Stimulated activated CD4-positive, alpha-beta T cell treated with anti-CD3 and anti-CD28 coated beads, Interleukin-2, amount 100 ng/mL, for 4 hours (primary cell): ENCODE measurements around the gene CRACDL.

Experiments used
- DNase-seq: peaks from one replicate; pipeline ENCODE4 v3.0.0-alpha.2; 2020; ENCODE audit warnings: low read depth

The CRACDL gene

DNA sequence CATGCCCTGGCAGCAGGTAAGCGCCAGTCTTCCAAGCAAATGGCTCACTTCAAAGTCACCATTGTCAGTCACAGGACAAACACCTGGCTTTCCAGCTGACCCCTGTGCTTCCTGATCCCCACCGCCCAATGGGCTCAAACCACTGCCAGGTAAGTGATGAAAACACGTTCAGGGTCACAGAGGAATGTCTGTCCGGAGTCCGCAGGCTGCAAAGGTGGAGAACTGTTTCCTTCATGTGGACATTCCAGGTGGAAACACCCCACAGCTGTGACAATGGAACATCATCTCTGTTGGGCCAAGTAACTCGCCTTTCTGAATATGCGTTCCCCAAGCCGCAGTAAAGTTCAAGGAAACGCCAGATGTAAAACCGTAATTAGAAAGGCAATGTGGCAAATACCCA is 86.0 kb downstream of the CRACDL start:
- DNase-seq = no peak

DNA sequence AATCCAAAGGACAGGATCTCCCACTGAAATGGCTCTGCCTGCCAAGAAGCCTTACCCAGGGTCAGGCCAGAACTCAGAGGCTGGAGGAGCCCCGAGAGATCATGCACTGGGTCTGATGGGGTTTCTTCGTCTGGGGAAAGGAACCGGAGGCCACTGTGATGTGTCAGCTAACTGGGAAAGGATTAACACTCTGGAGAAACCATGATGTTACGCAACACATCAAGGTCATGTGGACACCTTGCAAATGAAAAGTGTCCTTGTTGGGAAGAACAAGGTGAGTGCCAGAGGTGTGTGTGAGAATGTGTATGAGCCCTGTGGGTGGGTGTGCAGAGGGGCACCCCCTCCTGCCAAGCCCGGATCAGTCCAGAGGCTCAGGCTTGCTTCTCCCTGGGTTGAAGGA is 86.9 kb downstream of the CRACDL start:
- DNase-seq = no peak

DNA sequence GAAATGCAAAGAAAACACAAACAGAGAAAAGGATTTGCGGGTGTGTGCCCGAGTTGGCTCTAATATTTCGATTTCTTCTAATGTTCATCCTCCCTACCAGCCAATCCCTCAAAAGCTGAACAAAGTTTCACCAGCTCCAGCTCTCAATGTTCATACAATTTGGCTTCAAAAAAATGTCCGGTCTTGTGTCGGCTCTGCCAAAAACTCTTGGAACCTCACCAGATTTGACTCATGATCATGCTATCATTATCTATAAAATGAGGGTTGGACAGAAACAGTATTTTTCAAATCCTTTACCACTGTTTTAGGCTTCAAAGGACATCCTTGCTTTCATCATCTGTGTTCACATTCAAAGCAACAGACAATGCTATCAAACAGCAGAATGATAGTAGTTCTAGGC is 88.2 kb downstream of the CRACDL start:
- no peak for DNase-seq

DNA sequence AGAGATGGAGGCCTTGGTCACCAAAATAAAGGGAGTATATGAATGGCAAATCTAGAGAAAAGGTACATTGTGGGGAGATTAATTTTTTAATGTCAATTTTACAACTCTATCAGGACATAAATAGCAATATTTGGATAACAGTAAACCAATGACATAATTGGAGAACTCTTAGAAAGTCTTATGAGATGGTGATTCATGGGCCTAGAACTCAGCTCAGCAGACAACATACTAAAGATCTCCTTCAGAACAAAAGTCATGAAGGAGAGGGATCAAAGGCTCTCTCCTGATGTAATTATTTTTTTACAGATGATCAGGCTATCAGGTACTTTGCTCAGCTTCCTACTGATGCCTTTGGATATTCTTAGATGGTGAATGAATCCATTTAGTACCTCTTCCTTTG is 90.0 kb downstream of the CRACDL start:
- no peak for DNase-seq

DNA sequence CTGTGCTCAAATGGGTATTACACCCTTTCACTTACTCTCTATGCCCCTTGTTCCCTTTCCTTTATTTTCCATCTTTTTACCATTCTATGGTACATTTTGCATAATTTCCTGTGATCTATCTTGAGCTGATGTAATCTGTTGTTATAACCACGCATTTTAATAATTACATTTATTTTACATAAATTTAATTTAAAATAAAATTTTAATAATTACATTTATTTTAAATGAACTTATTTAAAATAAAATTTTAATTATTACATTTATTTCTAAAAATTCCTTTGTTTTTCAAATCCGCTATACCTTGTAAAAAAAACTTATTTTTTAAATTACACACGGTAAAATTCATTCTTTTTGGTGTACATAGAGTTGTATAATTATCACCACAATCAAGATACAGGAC is 93.9 kb downstream of the CRACDL start:
- no peak for DNase-seq

DNA sequence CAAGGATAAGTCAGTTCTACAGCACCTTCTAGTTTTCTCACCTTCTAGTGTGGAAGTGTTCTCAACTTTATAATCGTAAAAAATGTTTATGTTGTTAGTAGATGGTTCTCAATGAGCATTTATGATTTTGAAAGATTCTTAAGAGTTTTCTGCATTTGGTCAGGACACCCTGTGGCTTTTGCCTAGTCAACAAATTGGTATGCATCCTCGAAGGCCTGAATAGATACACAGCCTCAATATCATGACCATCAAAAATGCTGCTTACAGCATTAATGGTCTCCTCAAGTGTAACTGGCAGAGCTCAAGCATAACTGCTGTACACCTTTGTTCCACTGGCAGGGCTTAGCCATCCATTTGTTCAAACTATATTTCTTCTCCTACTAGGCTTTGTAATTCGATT is 96.7 kb downstream of the CRACDL start:
- DNase-seq = no peak

DNA sequence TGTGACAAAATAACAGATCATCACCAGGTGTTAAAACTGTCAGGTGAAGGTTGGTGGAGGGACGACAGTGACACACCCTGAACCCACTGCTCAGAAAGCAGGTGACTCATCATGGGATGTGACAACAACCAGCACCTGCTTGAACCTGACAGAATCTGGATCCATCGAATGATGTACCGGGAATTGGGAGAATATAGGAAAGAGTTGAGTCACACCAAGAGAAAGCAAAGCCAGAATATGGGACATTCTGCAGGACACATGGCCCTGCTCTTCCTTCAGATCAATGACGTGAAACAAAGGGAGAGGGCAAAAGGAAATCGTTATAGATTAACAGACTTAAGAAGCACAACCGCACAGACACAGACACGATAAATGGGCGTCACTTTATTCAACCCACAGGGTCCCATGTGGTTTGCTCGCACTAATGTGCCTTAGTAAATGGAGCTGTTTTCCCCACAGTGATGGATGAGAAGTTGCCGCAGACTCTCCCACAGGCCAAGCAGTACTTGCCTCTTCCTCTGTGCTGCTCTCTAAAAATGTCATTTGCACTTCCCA is 100.1 kb downstream of the CRACDL start:
- peak; percentile 26 for DNase-seq

DNA sequence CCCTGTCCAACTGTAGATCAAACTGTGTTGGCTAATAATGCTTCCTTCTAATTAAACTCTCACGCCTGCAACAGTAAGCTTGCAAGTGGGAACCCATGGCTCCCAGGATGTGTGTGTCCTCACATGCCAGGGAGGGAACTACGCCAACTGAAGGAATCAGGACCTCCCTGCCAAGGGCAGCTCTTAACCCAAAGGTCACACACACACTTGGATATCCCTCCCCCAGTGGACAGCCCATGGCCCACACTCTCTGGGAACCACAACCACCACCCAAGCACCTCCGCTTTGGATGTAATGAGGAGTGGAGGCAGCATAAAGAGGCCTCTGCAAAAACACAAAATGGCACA is 102.1 kb downstream of the CRACDL start:
- no peak for DNase-seq

DNA sequence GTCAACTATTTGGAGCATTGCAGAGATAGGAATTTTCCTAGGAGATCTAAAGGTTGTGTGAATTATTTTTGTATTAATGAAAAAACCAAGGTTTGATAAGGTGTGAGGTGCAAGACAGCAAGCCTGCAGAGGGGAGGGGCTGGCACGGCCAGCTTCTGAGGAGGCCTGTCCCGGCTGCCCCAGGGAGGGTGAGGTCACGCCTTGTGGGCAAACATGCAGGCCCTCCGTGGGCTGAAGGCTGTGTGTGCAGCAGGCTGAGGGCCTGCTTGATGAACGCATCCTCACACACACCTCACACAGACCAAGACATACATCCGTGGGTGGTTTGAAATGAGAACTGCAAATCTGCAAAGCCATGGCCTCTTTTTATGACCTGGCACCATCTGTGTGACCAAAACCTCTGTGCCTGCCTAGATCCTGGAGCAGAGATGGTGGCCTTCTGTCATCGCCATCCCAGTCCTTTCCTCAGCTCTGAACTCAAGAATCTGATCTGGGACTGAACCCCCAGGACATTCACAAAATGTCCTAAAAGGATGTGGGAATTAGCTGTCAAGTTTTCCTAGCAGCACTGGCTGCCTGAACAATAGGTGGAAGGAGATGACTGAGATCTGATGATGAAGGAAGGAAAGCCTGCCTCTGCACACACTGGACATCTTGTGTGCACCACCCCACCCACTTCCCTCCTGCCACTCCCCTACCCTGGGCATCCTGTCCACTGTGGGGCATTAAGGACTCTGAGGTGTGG is 102.7 kb downstream of the CRACDL start:
- DNase-seq = no peak

DNA sequence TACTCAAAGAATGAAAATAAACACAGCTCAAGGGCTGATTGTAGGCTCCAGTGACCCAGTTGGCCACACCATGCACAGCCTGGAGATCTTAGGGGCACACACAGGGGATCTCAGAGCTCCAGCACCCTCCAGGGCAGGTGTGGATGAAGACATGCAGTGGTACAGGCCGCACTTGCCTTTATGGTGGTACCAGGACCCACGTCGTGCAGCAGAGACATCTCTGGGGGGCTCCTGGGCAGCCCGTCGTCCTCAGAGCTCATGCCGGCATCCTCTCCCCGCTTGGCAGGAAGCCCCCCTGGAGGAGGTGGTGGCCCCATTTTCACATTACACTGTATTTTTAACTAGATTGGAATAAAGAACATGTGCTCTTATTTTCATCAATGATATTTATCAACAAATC is 103.9 kb downstream of the CRACDL start:
- DNase-seq = no peak

DNA sequence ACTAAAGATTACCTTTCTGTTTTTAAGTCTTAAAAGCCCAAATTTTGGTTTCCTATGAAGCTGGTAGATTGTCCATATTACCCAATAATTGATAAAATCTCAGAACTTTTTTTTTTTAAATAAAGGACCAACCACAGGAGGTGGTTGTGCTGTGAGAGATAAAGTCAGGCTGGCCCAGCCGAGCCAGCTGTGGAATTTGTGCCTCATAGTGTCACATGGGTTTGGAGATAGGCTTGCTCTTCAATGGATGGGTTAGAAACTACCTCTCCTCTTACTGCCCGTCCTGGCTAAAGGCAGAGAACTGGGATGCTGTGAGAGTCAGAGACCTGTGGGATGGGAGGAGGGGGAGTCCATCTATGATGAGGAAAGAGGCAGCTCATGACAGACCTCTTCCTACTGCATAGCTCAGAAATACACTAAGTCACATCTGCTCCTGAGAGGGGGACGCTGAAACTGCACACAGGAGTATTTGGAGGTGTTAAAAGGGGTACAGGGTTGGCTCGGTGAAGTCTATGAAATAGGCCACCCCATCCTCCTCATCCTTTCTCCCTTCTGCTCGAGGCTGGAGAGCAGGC is 105.4 kb downstream of the CRACDL start:
- no peak for DNase-seq

DNA sequence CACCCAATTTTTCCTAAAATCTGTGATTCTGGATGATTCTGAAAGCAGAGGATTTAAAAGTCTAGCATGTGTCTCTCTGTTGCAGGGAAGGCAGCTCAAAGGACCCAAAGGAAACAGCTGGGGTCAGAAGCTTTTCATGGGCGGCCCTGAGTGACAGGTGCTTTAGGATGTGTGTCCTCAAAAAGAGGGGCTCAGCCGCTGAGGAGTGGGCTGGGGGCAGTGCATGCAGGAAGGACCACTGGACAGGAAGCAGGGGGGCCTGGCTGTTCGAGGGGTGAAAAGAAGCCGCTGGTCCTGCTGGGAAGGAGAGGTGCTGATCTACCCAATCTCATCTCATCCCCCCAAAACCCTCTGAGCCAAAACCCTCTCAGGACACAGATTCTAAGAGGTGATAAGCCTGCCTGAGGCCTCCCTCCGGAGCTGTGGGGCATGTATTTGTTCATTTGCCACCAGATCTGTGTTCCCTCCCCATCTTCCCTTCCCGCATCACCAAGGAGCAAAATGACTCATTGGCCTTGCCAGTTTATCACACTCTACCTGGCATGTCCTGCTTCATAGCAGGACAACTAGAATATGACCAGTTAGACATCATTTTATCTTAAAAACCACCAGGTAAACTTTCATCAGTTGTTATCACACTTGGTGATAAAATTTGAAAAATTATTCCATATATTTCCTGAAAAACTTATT is 106.3 kb downstream of the CRACDL start:
- no peak for DNase-seq

DNA sequence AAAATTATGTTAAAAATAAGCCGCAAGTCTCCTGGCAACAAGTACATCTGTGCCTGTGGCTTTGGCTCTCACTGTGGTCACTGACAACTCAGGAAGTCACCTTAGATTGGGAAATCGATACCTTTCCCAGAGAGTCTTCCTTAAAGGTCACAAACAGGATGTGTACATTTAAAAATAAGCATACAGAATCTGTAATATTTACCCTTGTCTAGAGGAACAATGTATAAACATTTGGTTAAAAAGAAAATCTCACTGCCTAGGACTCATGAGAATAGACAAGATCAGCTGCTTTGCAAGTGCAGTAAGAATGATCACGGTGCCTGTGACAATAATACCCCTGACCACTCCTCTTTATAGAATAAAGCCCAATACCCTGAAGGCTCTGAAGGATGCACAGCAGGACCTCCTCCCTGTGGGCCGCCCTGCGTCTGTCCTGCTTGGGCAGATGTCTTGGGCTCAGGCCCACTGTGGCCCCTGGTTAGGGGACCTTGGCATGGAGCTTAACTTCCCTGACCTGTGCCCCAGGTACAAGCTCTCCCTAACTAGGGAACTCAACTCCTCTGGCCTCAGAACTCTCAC is 107.1 kb downstream of the CRACDL start:
- no peak for DNase-seq

DNA sequence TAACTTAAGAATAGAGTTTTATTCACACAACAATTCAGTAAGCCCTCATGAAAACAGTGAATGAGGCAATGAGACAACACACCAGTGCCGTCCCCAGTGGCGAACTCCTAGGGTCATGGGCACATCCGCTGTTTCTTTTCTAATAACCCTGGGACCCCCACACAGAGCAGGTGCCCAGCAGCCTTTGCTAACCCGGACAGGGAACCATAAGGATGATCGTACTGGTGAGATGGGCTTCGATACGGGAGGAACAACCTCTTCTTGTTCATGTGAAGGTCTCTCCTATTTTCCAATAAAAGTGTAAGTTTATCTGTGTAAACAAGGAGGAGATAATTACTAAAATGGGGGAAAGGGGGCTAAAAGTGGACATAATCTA is 107.7 kb downstream of the CRACDL start:
- DNase-seq = no peak

DNA sequence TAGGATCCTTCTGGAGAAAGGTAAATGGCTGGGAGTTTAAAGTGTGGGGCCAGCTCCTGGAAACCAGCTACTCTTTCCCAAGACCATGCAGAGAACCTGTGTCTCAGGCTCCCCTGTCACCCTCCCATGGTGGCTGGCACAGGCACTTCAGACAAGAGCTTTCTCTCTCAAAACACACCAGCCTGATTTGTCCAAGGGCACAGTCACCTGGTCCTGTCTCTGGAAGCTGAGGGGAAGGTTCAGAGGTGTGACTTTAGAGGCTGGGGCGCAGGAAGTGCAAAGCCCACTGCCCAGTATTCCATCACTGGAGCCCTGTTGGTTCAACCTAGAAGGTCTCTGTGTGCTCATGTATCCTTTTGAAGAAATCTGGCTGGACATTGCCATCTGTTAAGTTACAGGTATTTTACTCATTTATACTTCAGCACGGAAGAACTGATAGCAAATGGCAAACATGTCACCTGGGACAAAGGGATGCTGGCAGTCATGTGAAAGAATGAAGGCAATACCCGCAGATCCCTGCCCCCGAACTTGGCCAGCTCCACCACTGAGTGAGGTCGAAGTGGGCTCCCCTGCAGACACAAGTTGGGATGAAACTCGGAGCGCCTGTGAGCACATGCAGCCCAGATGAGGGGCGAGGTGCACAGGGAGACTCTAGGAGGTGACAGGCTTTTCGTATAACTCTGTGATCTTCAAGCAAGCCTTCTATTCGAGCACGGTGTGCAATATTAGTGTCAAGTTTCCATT is 108.2 kb downstream of the CRACDL start:
- no peak for DNase-seq

DNA sequence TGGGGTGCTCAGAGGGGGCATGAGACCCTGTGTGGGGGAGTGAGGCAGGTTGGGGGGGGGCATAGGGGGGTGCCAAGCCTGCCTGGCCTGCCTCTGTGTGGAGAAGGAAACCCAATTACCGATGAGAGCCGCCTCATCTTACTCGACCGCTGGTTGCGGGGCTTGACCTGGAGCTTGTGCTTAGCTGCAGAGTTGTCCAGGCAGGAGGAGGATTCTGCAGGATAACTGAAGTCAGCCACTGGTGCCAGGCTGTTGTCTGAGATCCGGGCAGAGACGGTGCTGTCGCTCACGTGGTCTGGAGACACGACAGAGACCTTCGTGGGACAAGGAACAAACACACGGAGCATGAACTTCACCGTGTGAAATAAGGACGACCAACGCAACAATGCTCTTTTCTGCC is 109.2 kb downstream of the CRACDL start:
- no peak for DNase-seq

DNA sequence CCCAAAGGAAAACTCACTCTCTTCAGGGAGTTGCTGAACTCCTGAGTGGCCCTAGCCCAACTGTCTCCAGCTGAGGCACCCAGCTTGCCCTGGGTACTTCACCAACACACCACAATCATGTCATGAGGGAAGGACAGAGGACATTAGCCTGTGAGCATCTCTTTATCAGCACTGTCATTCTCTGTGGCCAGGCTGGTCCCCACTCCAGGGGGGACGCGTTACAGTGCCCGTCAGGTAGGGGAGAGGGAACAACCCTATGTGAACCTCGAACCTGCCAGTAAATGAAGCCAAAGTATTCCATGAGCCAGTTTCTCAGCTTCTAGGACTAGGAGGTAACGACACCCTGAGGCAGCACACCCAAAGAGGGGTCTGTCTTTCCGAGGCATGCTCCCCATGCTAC is 110.2 kb downstream of the CRACDL start:
- DNase-seq = no peak

DNA sequence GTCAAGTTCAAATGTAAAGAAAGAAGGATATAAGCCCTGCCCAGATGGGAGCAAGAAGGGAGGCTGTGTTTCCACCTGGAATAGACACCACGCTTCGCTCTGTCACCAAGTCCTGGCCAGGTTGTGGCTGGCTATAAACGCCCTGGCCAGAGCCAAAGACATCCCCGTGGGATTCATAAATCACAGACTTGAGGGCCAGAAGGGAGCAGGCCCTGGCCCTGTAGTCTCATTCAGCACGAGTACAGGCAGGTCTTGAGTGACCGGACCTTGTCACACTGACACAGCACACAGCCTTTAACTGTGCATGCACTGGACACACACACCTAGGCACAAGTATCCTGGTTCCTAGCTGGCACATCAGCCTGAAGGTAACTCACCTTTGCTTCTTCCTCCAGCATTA is 110.6 kb downstream of the CRACDL start:
- no peak for DNase-seq

DNA sequence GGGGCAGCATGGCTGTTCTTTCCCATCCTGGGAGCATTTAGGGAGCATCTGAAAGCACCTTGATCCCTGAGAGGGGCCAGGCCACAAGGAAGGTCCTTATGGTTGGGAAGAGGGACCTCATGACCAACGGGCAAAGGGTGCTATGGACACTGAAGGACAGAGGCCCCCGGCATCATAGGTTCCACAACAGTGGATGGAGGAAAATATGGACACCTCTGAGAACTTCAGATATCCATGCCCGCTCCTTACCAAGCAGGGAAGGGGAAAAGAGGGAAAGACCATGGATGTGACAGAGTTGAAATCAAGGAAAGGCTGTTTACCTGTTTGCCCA is 111.0 kb downstream of the CRACDL start:
- no peak for DNase-seq

DNA sequence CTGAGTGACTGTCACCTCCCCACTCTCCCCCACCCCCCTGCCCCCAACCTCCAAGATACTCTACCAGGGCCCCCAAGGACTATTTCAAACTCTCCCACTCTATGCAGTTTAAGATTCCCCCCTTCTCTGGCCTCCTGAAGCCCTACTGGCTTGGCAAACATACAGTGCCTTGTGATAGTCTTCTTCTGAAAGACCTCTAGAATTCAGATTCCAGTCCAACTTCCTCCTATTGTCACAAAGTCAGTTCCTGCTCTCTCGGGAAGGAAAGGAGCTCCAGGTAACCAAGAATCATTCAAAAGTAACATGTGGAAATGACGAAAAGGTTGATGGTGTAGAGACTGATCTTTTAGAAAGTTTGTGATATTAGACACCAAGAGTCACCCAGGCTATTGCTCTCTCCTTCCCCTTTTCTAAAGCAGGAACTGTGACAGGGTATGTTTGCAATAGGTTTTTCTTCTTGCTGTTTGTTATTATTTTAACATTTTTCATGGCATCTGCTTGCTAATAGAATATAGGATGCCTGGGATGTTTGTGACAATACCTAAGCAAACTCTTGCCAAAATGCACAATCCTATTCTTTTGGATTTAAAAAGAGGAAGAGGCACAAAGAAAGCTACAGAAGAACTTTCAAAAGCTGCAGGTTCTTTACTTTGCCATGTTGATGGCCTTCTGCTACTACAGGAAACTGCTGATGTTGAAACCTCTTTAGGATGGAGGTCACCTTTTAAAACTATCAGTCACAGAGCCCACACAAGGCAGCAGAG is 111.6 kb downstream of the CRACDL start:
- DNase-seq = no peak
